H1 (cell line): ENCODE results near the gene PPIP5K1. TPM values are rescaled to one million over a fixed set of nuclear protein-coding genes. Genes with fewer than 3 reads are reported as not detected.

Source experiments
- CTCF ChIA-PET: fragments of 300-600 bp; sonication (Branson Sonifier 250); formaldehyde crosslinking; loops from one replicate; lab custom pipeline; 2021; ENCODE audit not compliant: partially characterized antibody; lab: Charles Lee
- POLR2A ChIA-PET: fragments of 300-600 bp; sonication (Branson Sonifier 250); formaldehyde crosslinking; loops from one replicate; lab custom pipeline; 2021; ENCODE audit warnings: inconsistent platforms; ENCODE audit not compliant: partially characterized antibody; lab: Charles Lee
- DNase-seq, 2 experiments: peaks; one replicate each; pipeline versions ENCODE4 v3.0.0 to v3.0.0-alpha.2; 2010 to 2022; ENCODE audit warnings: low spot score in 2 of 2, low read depth in 1 of 2, mixed read lengths in 1 of 2
- FAIRE-seq: peaks from 2 replicates; lab custom pipeline; 2011; peaks lifted over from hg19 to GRCh38; lab: Jason Lieb, UNC
- H2AFZ ChIP-seq: 2 replicates; pipeline ENCODE4 v1.8.1; 2012; ENCODE audit warnings: low read length, inconsistent platforms
- H2AK5ac ChIP-seq: 2 replicates; pipeline ENCODE4 v1.6.1; 2013; ENCODE audit warnings: low read depth, low read length
- H2BK120ac ChIP-seq: replicated peaks from 2 replicates; pipeline ENCODE3; 2013; ENCODE audit warnings: low read depth, low read length, inconsistent platforms
- H2BK12ac ChIP-seq: 2 replicates; pipeline ENCODE4 v1.6.1; 2013; ENCODE audit warnings: low read depth, low read length
- H2BK15ac ChIP-seq: 2 replicates; pipeline ENCODE4 v1.6.1; 2013; ENCODE audit warnings: low read length
- H2BK20ac ChIP-seq: 2 replicates; pipeline ENCODE4 v1.6.1; 2013; ENCODE audit warnings: low read length
- H2BK5ac ChIP-seq: 2 replicates; pipeline ENCODE4 v1.6.1; 2013; ENCODE audit warnings: low read depth, low read length
- H3K14ac ChIP-seq: 2 replicates; pipeline ENCODE4 v1.6.1; 2013; ENCODE audit warnings: inconsistent platforms; ENCODE audit not compliant: insufficient read length
- H3K18ac ChIP-seq: 2 replicates; pipeline ENCODE4 v1.6.1; 2013; ENCODE audit warnings: low read length; ENCODE audit errors: extremely low read depth
- H3K23ac ChIP-seq: 2 replicates; pipeline ENCODE4 v1.6.1; 2013; ENCODE audit warnings: inconsistent platforms; ENCODE audit not compliant: insufficient read length
- H3K23me2 ChIP-seq: 2 replicates; pipeline ENCODE4 v1.6.1; 2013; ENCODE audit warnings: low read depth, low read length
- H3K27ac ChIP-seq: 2 replicates; pipeline ENCODE4 v1.6.1; 2011; ENCODE audit warnings: low read depth, low read length, inconsistent platforms
- H3K27me3 ChIP-seq, 4 experiments: replicated peaks in 1 of 4; 1 replicate in 1 of 4; 2 replicates in 3 of 4; pipeline versions ENCODE4 v1.6.1 to v1.8.1; 2011 to 2013; ENCODE audit warnings: low read length in 3 of 4, mild to moderate bottlenecking in 3 of 4, inconsistent platforms in 2 of 4, mixed read lengths in 2 of 4, moderate library complexity in 1 of 4; ENCODE audit not compliant: control insufficient read depth in 3 of 4, insufficient read depth in 3 of 4; ENCODE audit errors: extremely low read depth in 1 of 4
- H3K36me3 ChIP-seq, 4 experiments: 2 replicates each; pipeline versions ENCODE4 v1.6.1 to v1.8.1; 2011 to 2013; ENCODE audit warnings: mild to moderate bottlenecking in 4 of 4, low read length in 3 of 4, moderate library complexity in 2 of 4, control low read depth in 1 of 4, inconsistent platforms in 1 of 4; ENCODE audit not compliant: insufficient read depth in 4 of 4, control insufficient read depth in 2 of 4
- H3K4ac ChIP-seq: replicated peaks from 2 replicates; pipeline ENCODE3; 2013; ENCODE audit warnings: low read length, low read depth, mixed read lengths, inconsistent platforms; ENCODE audit not compliant: insufficient read length
- H3K4me1 ChIP-seq, 4 experiments: replicated peaks in 1 of 4; 1 replicate in 1 of 4; 2 replicates in 3 of 4; pipeline versions ENCODE4 v1.6.1 to v1.8.1; 2011 to 2013; ENCODE audit warnings: low read length in 3 of 4, inconsistent platforms in 2 of 4, mixed read lengths in 1 of 4; ENCODE audit not compliant: insufficient read depth in 4 of 4, control insufficient read depth in 3 of 4
- H3K4me2 ChIP-seq, 2 experiments: 2 replicates each; pipeline versions ENCODE4 v1.6.1 to v1.8.1; 2011 to 2013; ENCODE audit warnings: low read depth in 2 of 2, low read length in 2 of 2, control low read depth in 1 of 2, inconsistent platforms in 1 of 2, mild to moderate bottlenecking in 1 of 2; ENCODE audit not compliant: insufficient read depth in 1 of 2
- H3K4me3 ChIP-seq, 4 experiments: fragments of 200-600, 300-600 bp in 1 of 4; sonication (generic), shearing (Covaris generic), sonication (Bioruptor Twin) in 1 of 4; 2 replicates each; pipeline versions ENCODE4 v1.5.1 to v1.8.1; 2011 to 2016; ENCODE audit warnings: low read length in 4 of 4, low read depth in 3 of 4, control low read depth in 2 of 4, inconsistent platforms in 2 of 4, mild to moderate bottlenecking in 2 of 4, mixed read lengths in 1 of 4, moderate library complexity in 1 of 4; ENCODE audit not compliant: insufficient read depth in 2 of 4; ENCODE audit errors: extremely low read depth in 1 of 4
- H3K56ac ChIP-seq: replicated peaks from 2 replicates; pipeline ENCODE3; 2013; ENCODE audit warnings: low read depth, mild to moderate bottlenecking, mixed read lengths, low read length, inconsistent platforms; ENCODE audit not compliant: insufficient read length
- H3K79me1 ChIP-seq: 2 replicates; pipeline ENCODE4 v1.6.1; 2013; ENCODE audit warnings: low read depth, low read length, control low read depth
- H3K79me2 ChIP-seq, 2 experiments: 2 replicates each; pipeline versions ENCODE4 v1.6.1 to v1.8.1; 2012 to 2013; ENCODE audit warnings: low read length in 2 of 2, mild to moderate bottlenecking in 2 of 2, inconsistent platforms in 1 of 2; ENCODE audit not compliant: insufficient read depth in 2 of 2, control insufficient read depth in 1 of 2
- H3K9ac ChIP-seq, 4 experiments: replicated peaks in 1 of 4; 1 replicate in 1 of 4; 2 replicates in 3 of 4; pipeline versions ENCODE4 v1.6.1 to v1.8.1; 2011 to 2013; ENCODE audit warnings: low read depth in 3 of 4, low read length in 3 of 4, control low read depth in 2 of 4, mild to moderate bottlenecking in 2 of 4, moderate library complexity in 2 of 4, inconsistent platforms in 1 of 4; ENCODE audit errors: extremely low read depth in 1 of 4
- H3K9me3 ChIP-seq, 2 experiments: 2 replicates each; pipeline versions ENCODE4 v1.6.1 to v1.8.1; 2012 to 2013; ENCODE audit warnings: mild to moderate bottlenecking in 2 of 2, moderate library complexity in 2 of 2, control low read depth in 1 of 2, inconsistent platforms in 1 of 2, low read depth in 1 of 2, low read length in 1 of 2, mixed read lengths in 1 of 2; ENCODE audit not compliant: insufficient read depth in 2 of 2
- H4K20me1 ChIP-seq, 2 experiments: replicated peaks in 1 of 2; 2 replicates each; pipeline versions ENCODE3 to v1.8.1; 2011 to 2013; ENCODE audit warnings: inconsistent platforms in 2 of 2, low read length in 2 of 2, mild to moderate bottlenecking in 1 of 2; ENCODE audit not compliant: insufficient read depth in 2 of 2, control insufficient read depth in 1 of 2
- H4K5ac ChIP-seq: 2 replicates; pipeline ENCODE4 v1.6.1; 2013; ENCODE audit warnings: low read length, low read depth, mixed read lengths, inconsistent platforms; ENCODE audit not compliant: insufficient read length
- H4K8ac ChIP-seq: 2 replicates; pipeline ENCODE4 v1.8.0; 2013; ENCODE audit warnings: mild to moderate bottlenecking, moderate library complexity, low read length, inconsistent platforms; ENCODE audit not compliant: insufficient read depth; ENCODE audit errors: extremely low read depth
- H4K91ac ChIP-seq: replicated peaks from 2 replicates; pipeline ENCODE3; 2013; ENCODE audit warnings: low read length, mixed read lengths, inconsistent platforms; ENCODE audit not compliant: insufficient read length
- ASH2L ChIP-seq: fragments of 200-600, 300-600 bp; sonication (generic); IDR thresholded peaks from one replicate; pipeline ENCODE4 v1.7.1; 2017; ENCODE audit warnings: low read length
- BCL11A ChIP-seq, 2 experiments: IDR thresholded peaks; one replicate each; pipeline ENCODE4 v1.6.1; 2011; ENCODE audit warnings: low read depth in 2 of 2, low read length in 2 of 2, mild to moderate bottlenecking in 2 of 2
- CBX5 ChIP-seq: fragments of 300-800, 300-1000 bp; sonication (generic); IDR thresholded peaks from 2 replicates; pipeline ENCODE4 v1.7.1; 2016; ENCODE audit warnings: antibody characterized with exemption, low read length, low read depth
- JUND ChIP-seq: IDR thresholded peaks from 2 replicates; pipeline ENCODE4 v1.6.1; 2011; ENCODE audit warnings: mild to moderate bottlenecking, improper control_type of control experiment, low read length
- MAFK ChIP-seq: IDR thresholded peaks from 2 replicates; pipeline ENCODE4 v1.6.1; 2012; ENCODE audit warnings: low read depth, mild to moderate bottlenecking, improper control_type of control experiment, low read length
- NRF1 ChIP-seq: IDR thresholded peaks from 2 replicates; pipeline ENCODE4 v1.6.1; 2011; ENCODE audit warnings: mild to moderate bottlenecking, low read depth, low read length, improper control_type of control experiment
- SIRT6 ChIP-seq: IDR thresholded peaks from one replicate; pipeline ENCODE4 v1.7.1; 2012; ENCODE audit warnings: low read length, inconsistent platforms
- SUZ12 ChIP-seq: fragments of 200-600 bp; sonication (generic); IDR thresholded peaks from 2 replicates; pipeline ENCODE4 v1.6.1; 2012; ENCODE audit warnings: mild to moderate bottlenecking, inconsistent platforms, low read length, moderate library complexity, mixed read lengths
- TBP ChIP-seq: IDR thresholded peaks from 2 replicates; pipeline ENCODE4 v1.6.1; 2011; ENCODE audit warnings: low read depth, low read length, improper control_type of control experiment
- USF2 ChIP-seq: IDR thresholded peaks from 2 replicates; pipeline ENCODE4 v1.6.1; 2011; ENCODE audit warnings: low read length, improper control_type of control experiment
- WGBS, 2 experiments: shearing (Covaris generic) in 1 of 2; methylation state at CpG; one replicate each; pipeline versions ENCODE4 v1.1.6 to v1.1.7; 2013 to 2015; ENCODE audit warnings: low lambda C conversion rate in 2 of 2, mixed read lengths in 2 of 2, inconsistent platforms in 1 of 2, low coverage in 1 of 2, missing lambda C conversion rate in 1 of 2; ENCODE audit not compliant: insufficient replicate concordance in 2 of 2, insufficient coverage in 1 of 2, insufficient read length in 1 of 2; ENCODE audit errors: extremely low coverage in 1 of 2, missing lambda C conversion rate in 1 of 2; 5-methylcytosine and 5-hydroxymethylcytosine counted together
- polyA plus RNA-seq, 7 experiments: library from polyadenylated mRNA; depleted of rRNA in 3 of 7; stranded (reverse) in 5 of 7; unstranded in 2 of 7; fragments of >200 nt in 5 of 7; fragments of 200-250 nt in 2 of 7; gene quantifications; 1 replicate in 5 of 7; 2 replicates in 1 of 7; 4 replicates in 1 of 7; pipeline versions ENCODE4 v1.2.1 to v1.2.3, GENCODE V29; 2011 to 2013; ENCODE audit warnings: missing spikeins in 2 of 7, mixed read lengths in 2 of 7
- total RNA-seq: library from RNA; stranded (reverse); fragmentation: NEBNext Ultra II Directional; extraction: Animal tissue kit (Norgen Biotek cat#: 25700); gene quantifications from 2 replicates; pipeline ENCODE4 v1.2.1, GENCODE V29; 2021

The PPIP5K1 gene
- total and polyA plus RNA-seq, 2 of the 8 experiments (the other 6 are each of a cell fraction or from before 2014, with no cell fraction given) = 18.8 to 22.7 TPM

GRCh38 chr15:43509660-43510199 lies 80.3 kb downstream of the PPIP5K1 start:
- Histone ChIP-seq H3K4me1 (peaks cover 3 to 16% (median 8%) of the 10 kb centered on the region in 4 experiments; a peak in 6 of 7 replicates), H3K56ac (no peak overlapping the region), H3K4me3 (peak overlapping the region; percentile 53 to 79 (median 71); a peak in 7 of 8 replicates), H3K36me3 (no peaks in the 10 kb centered on the region), H3K79me2 (no peaks in the 10 kb centered on the region), H4K20me1 (peaks cover 0 to 2% of the 10 kb centered on the region in 2 experiments), H2AFZ (no peak overlapping the region), H2BK120ac (no peak overlapping the region), H2BK20ac (no peak overlapping the region), H3K79me1 (no peaks in the 10 kb centered on the region), H2BK12ac (no peak overlapping the region), H3K23me2 (peaks cover 10% of the 10 kb centered on the region), H4K8ac (no peak overlapping the region), H4K91ac (no peak overlapping the region), H3K14ac (no peak overlapping the region), H3K27ac (no peak overlapping the region), H2BK15ac (no peak overlapping the region), H2AK5ac (no peak overlapping the region), H3K23ac (no peak overlapping the region), H3K18ac (no peak overlapping the region), H3K9me3 (no peaks in the 10 kb centered on the region), H4K5ac (no peak overlapping the region), H3K9ac (0 out of 7 replicates have a peak overlapping the region, but pooled peaks of 1 of the 4 experiments have one; percentile 9), H2BK5ac (no peak overlapping the region), H3K27me3 (peaks cover 4 to 16% (median 10%) of the 10 kb centered on the region in 4 experiments), H3K4ac (no peak overlapping the region), H3K4me2 (peak overlapping the region; percentile 93)
- ChIA-PET POLR2A (interaction anchor here (0.5 to 5.0 kb wide), 13 partner anchors 9 to 540 kb away, joined by 3 to 81 read pairs (median 6); partner anchors contain the start of genes TP53BP1, TUBGCP4 and ZSCAN29), CTCF (interaction anchor here (0.8 to 9.4 kb wide), 5 partner anchors 8 to 76 kb away, joined by 3 to 121 read pairs (median 10); partner anchors contain the start of gene TP53BP1)
- 42% methylated on average over 8 of the region's 8 CpGs; no CpG with 5 or more reads in 1 of the 2 experiments for WGBS, 2 experiments
- FAIRE-seq (no peak), DNase-seq (no peak)
- TF ChIP-seq BCL11A (IDR thresholded peaks at IDR 0.05; ENCODE audit: low read depth in 2 of 2, low read length in 2 of 2) (no peak), SUZ12 (no peak), JUND (no peak), CBX5 (no peak), ASH2L (no peak), MAFK (no peak), SIRT6 (no peak), USF2 (no peak), TBP (no peak), NRF1 (no peak)
